HG03460 (cell line): ENCODE results near the gene PDZRN3.

Experiments
- ATAC-seq: cut with Tn5 transposase; IDR thresholded peaks from one replicate; pipeline ENCODE4 v1.9.1; 2021; ENCODE audit not compliant: unreplicated experiment

The PDZRN3 gene

GRCh38 chr3:73353649-73354217 lies 271.0 kb downstream of the PDZRN3 start:
- ATAC-seq = no peak

GRCh38 chr3:73352841-73353645 lies 271.7 kb downstream of the PDZRN3 start:
- ATAC-seq = no peak

GRCh38 chr3:73351423-73352071 lies 273.2 kb downstream of the PDZRN3 start:
- no peak for ATAC-seq

- ATAC-seq = no peak
Measured at GRCh38 chr3:73350996-73351395, 273.7 kb downstream of the PDZRN3 start.

DNA sequence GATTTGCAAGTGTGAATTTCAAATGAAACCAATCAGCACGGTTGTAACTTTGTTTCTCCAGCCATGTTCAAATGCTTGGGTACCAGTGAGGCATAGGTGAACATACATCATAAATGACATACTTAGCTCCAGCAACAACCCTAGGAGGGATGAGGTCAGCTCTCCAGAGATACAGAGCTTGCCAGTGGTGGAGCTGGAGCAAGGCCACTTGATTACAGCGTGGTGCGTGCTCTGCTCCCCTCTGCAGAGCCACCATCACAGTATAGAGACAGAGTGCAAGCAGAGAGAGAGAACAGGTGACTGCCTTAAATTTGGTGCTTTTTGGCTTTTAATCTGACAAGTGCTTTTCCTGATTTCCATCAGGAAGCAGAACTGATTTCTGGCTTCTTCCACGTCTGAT lies 275.1 kb downstream of the PDZRN3 start:
- ATAC-seq = no peak

GRCh38 chr3:73342077-73342476 lies 282.7 kb downstream of the PDZRN3 start:
- ATAC-seq = no peak

DNA sequence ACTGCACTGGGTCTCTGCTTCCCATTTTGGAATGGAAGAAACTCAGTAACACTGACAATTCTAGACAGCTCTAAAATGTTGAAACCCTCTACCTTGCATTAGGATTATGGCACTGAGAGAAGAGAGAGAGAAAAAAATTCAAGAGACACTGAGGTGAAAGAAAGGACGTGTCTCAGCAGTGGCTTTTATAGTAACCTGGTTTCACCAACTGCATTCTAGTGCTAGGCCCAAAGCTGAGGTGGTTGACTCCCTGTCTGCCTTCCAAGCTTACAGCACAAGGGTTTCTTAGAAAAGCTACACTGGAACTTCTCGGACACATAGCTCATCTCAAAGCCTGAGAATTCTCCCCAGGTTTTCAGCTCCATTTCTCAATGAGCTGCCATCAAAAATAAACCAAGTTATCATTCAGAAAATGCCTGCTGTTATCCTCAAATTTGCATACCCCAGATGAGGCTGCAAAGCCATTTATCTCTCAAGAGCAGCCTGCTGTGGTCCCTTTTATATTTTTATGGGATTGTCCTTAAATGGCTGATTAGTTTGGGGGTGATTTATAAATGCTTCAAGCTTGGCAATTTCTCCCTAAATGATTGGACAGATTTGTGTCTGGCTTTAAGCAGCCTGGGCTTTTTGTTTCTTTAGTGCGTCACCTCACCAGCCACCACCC lies 283.3 kb downstream of the PDZRN3 start:
- ATAC-seq = no peak

DNA sequence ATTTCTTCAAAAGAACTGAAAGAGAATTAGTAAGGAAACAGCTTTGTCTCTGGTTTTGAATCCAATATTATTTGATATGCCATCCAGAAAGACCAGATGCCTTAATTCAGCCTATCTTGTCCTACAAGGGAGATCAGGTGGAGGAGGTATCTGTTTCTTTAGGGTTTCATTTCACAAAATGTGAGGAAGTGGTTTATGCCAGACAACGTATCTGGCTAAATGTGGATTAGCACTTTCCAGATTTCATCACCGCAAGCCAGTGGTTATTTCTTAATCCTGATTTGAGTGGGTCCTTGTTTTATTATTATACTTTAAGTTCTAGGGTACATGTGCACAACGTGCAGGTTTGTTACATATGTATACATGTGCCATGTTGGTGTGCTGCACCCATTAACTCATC lies 292.2 kb downstream of the PDZRN3 start:
- no peak for ATAC-seq
